Stimulated activated naive CD4-positive, alpha-beta T cell (primary cell): ENCODE data around the gene PRDM16.

Experiments used
- DNase-seq, 6 experiments: peaks; one replicate each; lab custom pipeline; 2025; lab: John Stamatoyannopoulos, UW

The PRDM16 gene

GRCh38 chr1:3207217-3207848 lies 138.3 kb downstream of the PRDM16 start:
- no peak for DNase-seq

- no peak for DNase-seq
These were observed 139.8 kb downstream of the PRDM16 start for GRCh38 chr1:3208819-3209200.

- DNase-seq, result no peak
These were observed 140.2 kb downstream of the PRDM16 start for GRCh38 chr1:3209201-3209600.

- DNase-seq, result no peak
These were observed 142.8 kb downstream of the PRDM16 start for GRCh38 chr1:3211582-3212375.

GRCh38 chr1:3212453-3213355 lies 143.7 kb downstream of the PRDM16 start:
- DNase-seq, result no peak

DNA sequence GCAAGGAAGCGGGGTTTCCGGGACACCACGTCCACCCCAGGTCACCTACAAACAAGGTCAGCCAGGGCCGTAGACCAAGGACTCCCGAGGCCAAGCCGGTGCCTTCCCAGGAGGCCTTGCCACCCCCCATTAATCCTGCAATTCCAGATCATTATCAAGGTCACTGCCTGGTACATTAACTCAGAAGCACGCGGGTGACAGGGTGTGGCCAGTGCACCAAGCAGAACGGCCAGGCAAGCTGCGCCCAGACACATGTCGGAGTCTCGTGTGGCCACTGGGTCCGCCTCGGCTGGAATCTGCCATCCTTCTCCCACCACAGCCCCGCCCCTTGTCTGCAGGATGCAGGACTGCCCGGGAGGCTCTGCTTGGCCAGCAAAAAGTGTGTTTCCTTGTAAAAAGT lies 144.7 kb downstream of the PRDM16 start:
- no peak for DNase-seq

GRCh38 chr1:3215198-3216014 lies 146.4 kb downstream of the PRDM16 start:
- DNase-seq, result no peak

DNA sequence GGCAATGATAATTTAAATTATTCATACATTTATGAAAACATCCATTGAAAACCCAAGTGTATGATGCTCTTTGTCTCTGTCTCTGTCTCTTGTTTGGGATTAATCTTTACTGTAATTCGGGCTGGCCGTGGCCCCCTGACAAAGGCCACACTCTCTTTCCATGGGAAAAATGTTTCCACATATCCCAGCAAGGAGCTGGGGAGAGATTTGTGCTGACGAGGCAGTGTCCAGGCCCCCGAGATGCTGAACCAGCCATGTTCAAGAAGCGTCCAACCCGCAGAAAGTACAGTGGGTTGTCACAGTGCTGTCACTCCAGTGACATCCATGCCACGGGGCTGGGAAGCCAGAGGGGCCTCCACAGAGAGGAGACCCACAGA lies 147.0 kb downstream of the PRDM16 start:
- no peak for DNase-seq

GRCh38 chr1:3217181-3217641 lies 148.2 kb downstream of the PRDM16 start:
- no peak for DNase-seq

GRCh38 chr1:3217979-3218679 lies 149.1 kb downstream of the PRDM16 start:
- DNase-seq, result no peak

DNA sequence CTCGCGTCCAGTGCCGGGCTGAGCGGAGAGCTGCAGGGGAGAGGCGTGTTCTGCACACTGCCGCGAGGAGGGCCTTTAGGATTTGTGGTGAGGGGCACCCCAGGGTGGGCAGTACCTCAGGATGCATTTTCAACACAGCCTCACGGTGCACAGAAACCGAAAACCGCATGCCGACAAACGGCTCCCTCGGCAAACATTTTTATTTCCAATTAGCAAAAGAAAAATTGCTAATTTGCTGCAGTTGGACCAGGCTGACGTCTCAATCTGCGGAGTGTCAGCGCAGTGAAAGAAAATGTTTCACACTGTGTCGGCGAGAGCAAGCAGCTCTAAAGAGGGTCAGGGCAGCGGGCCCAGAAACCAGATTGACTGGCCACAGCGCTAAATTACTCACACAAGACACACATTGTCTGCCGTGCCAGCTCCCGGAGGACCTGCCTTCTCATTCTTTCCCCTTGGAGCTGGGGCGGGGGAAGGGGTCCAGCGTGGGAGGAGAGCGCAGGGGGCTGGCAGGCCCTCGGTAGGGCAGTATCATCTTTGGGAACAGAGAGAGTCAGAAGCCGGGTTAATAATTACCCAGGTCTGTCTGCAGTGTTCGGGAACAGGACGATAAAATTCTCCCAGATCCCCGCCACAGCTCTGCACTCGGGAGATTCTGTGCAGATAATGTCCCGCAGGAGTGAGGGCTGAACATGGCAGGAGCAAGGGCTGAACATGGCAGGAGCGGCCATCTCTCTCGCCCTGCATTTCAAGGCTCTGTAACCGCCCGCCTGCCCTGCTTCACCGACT lies 150.2 kb downstream of the PRDM16 start:
- DNase-seq, result no peak

DNA sequence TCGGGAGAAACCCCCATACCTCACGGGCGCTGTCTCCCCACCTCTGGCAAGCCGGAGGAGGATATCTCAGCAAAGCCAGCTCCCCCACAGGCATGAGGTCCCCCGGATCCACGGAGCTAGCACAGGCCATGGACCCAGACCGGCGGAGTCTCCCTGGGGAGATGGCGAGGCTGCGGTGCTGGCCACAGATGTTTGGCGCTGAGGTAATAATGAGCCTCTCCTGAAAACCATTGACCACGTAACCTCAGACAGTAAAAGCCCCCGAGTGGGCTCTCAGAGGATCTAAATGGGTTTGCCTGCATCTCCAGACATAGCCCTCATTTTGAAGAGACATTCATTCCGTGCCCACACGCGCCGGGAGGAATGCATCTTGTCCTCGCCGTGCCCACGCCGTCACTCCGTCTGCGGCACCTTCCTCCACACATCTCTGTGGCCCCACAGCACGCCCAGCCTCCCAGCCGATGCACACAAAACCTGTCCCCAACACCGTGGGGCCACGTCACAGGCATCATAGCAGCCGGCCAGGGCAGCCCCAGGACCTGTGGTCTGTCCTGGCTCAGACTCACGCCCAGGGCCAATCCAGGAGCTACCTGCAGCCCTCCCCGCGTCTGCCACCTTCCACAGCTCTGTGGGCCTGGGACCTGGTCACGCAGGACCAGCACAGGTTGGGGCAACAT lies 150.9 kb downstream of the PRDM16 start:
- DNase-seq, result no peak

DNA sequence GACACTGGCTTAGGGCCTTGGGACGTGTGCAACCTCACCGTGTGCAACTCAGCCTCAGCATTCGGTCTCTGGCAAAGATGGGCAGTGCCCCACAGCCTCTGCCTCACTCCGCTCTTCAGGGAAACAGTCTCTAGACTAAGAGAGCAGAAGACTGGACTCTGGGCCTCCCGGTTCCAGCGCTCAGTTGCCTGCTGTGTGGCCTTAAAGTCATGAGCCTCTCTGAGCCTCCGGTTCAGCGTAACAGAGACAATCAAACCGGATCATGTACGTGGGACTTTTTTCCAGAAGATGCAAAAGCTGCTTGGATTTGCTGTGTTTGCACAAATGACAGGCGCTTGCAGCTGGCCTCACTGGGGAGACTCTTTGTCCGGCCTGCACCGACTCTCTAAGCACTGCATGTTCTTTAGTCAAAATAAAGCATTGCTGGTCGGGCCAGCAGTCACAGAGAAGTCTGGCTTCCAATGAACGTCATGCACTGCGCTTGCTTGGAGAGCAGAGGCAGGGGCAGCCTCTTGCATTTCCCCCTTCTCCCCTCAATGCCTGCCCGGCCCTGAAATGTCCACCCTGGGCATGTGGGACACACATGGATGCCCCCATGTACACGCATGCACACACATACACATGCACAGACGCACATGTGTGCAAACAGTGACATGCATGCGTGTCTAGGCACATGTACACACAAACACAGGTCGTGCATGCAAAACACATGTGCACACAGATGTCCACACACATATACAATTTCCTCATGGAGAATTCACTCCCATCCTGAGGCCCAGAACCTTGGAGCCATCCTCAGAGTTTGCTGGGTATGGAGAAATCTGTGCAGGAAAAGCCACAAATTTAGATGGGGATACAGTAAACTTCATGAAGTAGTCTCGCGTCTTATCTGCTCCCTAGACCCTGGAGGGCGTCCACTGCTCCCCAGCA lies 152.4 kb downstream of the PRDM16 start:
- DNase-seq, result no peak

GRCh38 chr1:3222042-3222692 lies 153.2 kb downstream of the PRDM16 start:
- no peak for DNase-seq

GRCh38 chr1:3225661-3226060 lies 156.7 kb downstream of the PRDM16 start:
- no peak for DNase-seq

- no peak for DNase-seq
These were observed 157.2 kb downstream of the PRDM16 start for GRCh38 chr1:3226191-3226590.

DNA sequence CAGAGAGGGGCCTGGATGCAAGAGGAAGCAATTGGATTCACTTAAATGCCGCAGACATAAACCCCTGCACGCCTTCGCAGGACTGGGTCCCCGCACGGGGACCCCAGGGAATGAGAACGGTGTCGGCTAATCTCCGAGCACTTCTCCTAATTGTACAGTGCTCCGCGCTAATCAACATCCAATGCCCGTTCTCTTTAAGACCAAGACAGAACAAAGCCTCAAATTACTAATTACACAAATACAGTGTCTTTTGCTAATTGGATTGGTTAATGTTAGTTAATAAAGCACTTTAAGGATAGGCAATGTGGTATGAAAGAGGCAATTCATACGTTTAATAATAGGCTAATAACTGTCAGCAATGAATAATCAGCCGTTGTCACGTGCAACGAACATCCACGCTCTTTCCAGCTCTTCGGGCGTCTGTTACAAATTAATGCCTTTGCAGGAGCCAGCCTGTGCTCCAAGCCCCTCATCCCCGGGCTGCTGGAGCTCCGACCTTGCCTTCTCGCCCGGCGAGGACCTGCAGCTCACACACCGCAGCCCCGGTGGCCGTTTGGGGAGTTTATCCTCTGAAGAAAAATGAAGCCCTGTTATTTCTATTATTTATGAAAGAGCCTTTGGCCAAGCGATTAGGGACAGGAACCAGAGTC lies 157.8 kb downstream of the PRDM16 start:
- no peak for DNase-seq

GRCh38 chr1:3227351-3227704 lies 158.3 kb downstream of the PRDM16 start:
- DNase-seq, result no peak
